ENCODE data around the gene PIGX.

Gene PIGX

GRCh38 chr3:196711838-196712513 lies at the start of gene PIGX, which contains the start of gene CEP19:
Gene PIGX (plus strand): TSS chr3:196712377.
Gene CEP19 (minus strand): TSS chr3:196712250. CDS start chr3:196708657, 3,593 bp downstream.
- DNase-seq, result peak; percentile 77 to 93

- DNase-seq, result no peak
Observed at GRCh38 chr3:196662711-196663571, 49.2 kb upstream of the PIGX start.

- peak in 1 of 2 experiments; percentile 44 for DNase-seq
Observed at GRCh38 chr3:196666001-196666867, 45.9 kb upstream of the PIGX start.

- no peak for DNase-seq
Observed at GRCh38 chr3:196667056-196667825, 44.9 kb upstream of the PIGX start.

GRCh38 chr3:196670339-196670738 lies 41.8 kb upstream of the PIGX start:
- no peak for DNase-seq

- no peak for DNase-seq
Observed at GRCh38 chr3:196673632-196674031, 38.5 kb upstream of the PIGX start.

- DNase-seq, result no peak
Observed at GRCh38 chr3:196677353-196677752, 34.8 kb upstream of the PIGX start.

- DNase-seq, result no peak
Observed at GRCh38 chr3:196677931-196678330, 34.2 kb upstream of the PIGX start.

- peak; percentile 31 to 64 for DNase-seq
Observed at GRCh38 chr3:196684548-196685407, 27.4 kb upstream of the PIGX start.

GRCh38 chr3:196686436-196686835 lies 25.7 kb upstream of the PIGX start:
- no peak for DNase-seq

- no peak for DNase-seq
Observed at GRCh38 chr3:196688349-196688748, 23.8 kb upstream of the PIGX start.

- DNase-seq, result no peak
Observed at GRCh38 chr3:196689941-196690660, 22.1 kb upstream of the PIGX start.

- DNase-seq, result no peak
Observed at GRCh38 chr3:196691386-196691785, 20.8 kb upstream of the PIGX start.

- peak in 1 of 2 experiments; percentile 28 for DNase-seq
Observed at GRCh38 chr3:196694202-196694638, 18.0 kb upstream of the PIGX start.

GRCh38 chr3:196694941-196695848 lies 17.0 kb upstream of the PIGX start:
- no peak for DNase-seq

GRCh38 chr3:196695849-196696226 lies 16.3 kb upstream of the PIGX start:
- DNase-seq, result no peak

- no peak for DNase-seq
Observed at GRCh38 chr3:196697270-196697669, 14.9 kb upstream of the PIGX start.

- no peak for DNase-seq
Observed at GRCh38 chr3:196699749-196700148, 12.4 kb upstream of the PIGX start.

- no peak for DNase-seq
Observed at GRCh38 chr3:196700801-196701200, 11.4 kb upstream of the PIGX start.
